IPS-18a (cell line): ENCODE results near the gene ZNF121.
"Not testable (repeated sequence)": the region's sequence is repeated elsewhere in the genome, so short reads cannot be mapped to it uniquely, and the experiment has no call there.

Experiments used
- H3K27ac ChIP-seq: one replicate; pipeline ENCODE4 v1.5.1; 2013; ENCODE audit warnings: low read length
- H3K27me3 ChIP-seq: one replicate; pipeline ENCODE4 v1.6.1; 2013; ENCODE audit warnings: mild to moderate bottlenecking, low read length; ENCODE audit not compliant: control insufficient read depth, insufficient read depth
- H3K36me3 ChIP-seq: one replicate; pipeline ENCODE4 v1.6.1; 2013; ENCODE audit warnings: low read depth, low read length; ENCODE audit not compliant: control insufficient read depth
- H3K4me1 ChIP-seq: one replicate; pipeline ENCODE4 v1.6.1; 2013; ENCODE audit warnings: low read depth, low read length; ENCODE audit not compliant: control insufficient read depth
- H3K4me3 ChIP-seq: one replicate; pipeline ENCODE4 v1.5.1; 2013; ENCODE audit warnings: low read length
- H3K9ac ChIP-seq: one replicate; pipeline ENCODE4 v1.6.1; 2013; ENCODE audit warnings: mild to moderate bottlenecking, low read length, moderate library complexity
- H3K9me3 ChIP-seq: one replicate; pipeline ENCODE4 v1.6.1; 2013; ENCODE audit warnings: low read depth, low read length; ENCODE audit not compliant: control insufficient read depth

Gene ZNF121

DNA sequence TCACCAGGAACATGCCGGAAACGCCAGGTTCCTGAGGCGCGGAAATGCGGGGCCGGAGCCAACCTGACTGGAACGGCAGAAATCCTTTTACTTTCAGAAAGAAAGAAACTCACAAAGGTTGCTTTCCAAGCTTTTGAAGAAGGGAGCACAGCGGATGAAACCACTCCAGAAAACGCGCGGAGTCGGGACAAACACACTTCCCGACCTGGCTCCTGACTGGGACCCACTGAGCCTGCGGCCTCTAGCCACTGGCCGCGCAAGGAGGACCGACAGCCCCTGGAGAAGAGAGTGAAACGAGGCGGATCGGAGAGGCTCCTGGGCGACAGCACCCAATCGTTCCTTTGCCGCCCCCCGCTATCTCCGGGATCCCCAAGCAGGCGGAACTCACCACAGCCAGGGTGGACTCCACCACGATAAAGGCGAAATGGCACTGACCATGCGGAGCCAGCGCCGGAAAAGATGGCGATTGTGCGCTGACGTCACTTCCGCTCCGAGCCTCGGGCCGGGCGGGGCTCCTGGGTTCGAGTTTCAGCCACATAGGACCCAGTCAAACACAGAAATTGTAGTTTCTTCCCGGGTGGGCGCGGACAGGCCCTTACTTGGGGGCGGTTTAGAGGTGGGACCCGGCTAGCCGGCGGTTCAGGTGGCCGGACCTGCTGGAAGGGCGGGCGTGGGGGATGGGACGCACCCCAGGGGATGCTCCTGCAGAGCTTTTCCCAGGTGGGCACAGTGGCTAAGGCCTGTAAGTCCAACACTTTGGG lies at the start of gene ZNF121:
TSS of gene ZNF121 (minus strand) at position 432 of the 761 bp plus-strand sequence. CDS start 16,407 bp downstream, outside the sequence.
- Histone ChIP-seq H3K27ac (peak within 1 kb of the TSS; percentile 94), H3K4me1 (peaks cover 20% of the 10 kb centered on the region), H3K36me3 (peaks cover 9% of the 10 kb centered on the region), H3K4me3 (peak within 1 kb of the TSS; percentile 99), H3K9ac (peak within 1 kb of the TSS; percentile 99), H3K27me3 (no peaks in the 10 kb centered on the region), H3K9me3 (no peaks in the 10 kb centered on the region)

DNA sequence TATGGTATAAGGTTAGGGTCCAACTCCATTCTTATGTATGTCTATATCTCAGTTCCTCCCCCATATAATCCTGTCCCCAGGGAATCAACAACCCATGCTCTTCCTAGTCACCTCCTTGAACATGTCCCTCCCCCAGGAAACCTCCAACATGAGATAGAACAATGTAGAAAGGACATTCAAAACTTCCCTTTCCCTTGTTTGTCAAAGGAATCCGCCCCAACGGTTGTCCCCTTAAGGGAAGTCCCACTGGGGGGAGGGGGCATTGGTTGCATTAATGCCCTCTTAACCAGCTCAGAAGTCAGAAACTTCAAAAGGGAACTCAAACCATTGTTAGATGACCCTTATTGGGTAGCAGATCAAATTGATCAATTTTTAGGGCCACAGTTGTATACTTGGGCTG lies 43.6 kb upstream of the ZNF121 start:
- Histone ChIP-seq H3K27ac (no peak overlapping the region), H3K4me1 (no peaks in the 10 kb centered on the region), H3K27me3 (no peaks in the 10 kb centered on the region), H3K9me3 (no peaks in the 10 kb centered on the region), H3K9ac (no peak overlapping the region), H3K36me3 (peaks cover 9% of the 10 kb centered on the region), H3K4me3 (no peak overlapping the region)

DNA sequence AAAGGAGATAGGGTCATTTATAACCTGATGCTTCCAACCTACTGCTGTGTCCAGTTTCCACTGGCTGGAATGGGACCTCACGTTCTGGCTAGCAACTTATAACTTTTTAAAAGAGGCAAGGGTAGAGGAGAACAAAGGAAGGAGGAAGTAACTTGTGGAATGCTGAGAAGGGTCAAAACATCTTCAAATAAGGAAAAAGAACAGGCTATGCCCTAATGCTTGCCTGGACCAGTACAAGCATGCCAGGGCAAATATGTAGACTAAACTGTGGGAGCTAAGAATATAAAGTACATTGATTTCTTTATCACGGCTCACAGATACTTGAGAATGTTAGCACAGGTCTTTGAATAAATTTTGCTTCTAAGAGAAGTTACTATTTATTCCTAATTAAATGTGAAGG lies 38.2 kb upstream of the ZNF121 start:
- Histone ChIP-seq H3K27me3 (no peaks in the 10 kb centered on the region), H3K9ac (peak overlapping the region; percentile 99), H3K9me3 (no peaks in the 10 kb centered on the region), H3K36me3 (peaks cover 16% of the 10 kb centered on the region), H3K4me1 (peaks cover 3% of the 10 kb centered on the region), H3K4me3 (peak overlapping the region; percentile 41), H3K27ac (no peak overlapping the region)

DNA sequence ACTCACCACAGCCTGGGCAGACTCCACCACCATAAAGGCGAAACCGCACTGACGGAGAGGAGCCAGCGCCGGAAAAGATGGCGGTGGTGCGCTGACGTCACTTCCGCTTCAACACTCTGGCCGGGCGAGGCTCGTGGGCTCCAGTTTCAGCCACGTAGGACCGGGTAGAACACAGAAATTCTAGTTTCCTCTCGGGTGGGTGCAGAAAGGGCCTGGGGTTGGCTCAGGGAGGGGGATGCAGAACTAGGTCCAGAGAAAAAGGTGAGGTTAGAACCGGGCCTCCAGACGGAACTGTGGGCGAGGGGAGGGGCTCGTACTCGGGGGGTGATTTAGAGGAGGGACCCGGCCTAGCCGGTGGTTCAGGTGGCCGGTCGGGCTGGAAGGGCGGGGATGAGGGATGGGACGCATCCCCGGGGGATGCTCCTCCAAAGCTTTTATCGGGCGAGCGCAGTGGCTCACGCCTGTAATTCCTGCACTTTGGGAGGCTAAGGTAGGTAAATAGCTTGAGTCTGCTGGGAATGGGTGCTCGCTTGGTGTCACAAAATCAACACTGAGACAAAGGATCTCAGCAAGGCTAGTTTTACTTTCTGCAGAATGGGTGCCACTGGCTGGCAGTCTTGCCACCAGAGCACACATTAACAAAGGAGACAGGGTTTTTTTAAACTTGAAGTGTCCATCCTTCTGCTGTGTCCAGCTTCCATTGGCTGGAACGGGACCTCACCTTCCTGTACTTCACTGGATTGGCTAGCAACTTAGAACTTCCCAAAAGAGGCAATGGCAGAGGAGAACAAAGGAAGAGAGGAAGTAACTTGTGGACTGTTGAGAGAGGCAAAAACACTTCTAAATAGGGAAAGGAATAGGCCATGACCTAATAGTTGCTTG lies 37.1 kb upstream of the ZNF121 start, which contains the start of gene ZNF561:
TSS of gene ZNF561 (minus strand) at position 77 of the 882 bp plus-strand sequence. CDS start 1,776 bp downstream, outside the sequence.
- Histone ChIP-seq H3K4me1 (peaks cover 3% of the 10 kb centered on the region), H3K9me3 (no peaks in the 10 kb centered on the region), H3K9ac (peak within 1 kb of the TSS; percentile 99), H3K27me3 (no peaks in the 10 kb centered on the region), H3K36me3 (peaks cover 26% of the 10 kb centered on the region), H3K27ac (peak within 1 kb of the TSS; percentile 100), H3K4me3 (peak within 1 kb of the TSS; percentile 99)

DNA sequence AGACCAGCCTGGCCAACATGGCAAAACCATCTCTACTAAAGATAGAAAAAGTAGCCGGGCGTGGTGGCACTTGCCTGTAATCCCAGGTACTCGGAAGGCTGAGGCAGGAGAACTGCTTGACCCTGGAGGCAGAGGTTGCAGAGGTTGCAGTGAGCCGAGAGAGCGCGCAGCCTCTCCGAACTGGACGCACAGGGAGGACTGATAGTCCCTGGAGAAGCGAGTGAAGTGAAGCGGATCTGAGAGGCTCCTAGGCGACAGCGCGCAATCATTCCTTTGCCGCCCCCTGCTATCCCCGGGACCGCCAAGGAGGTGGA lies 36.5 kb upstream of the ZNF121 start:
- H3K36me3 ChIP-seq = peaks cover 32% of the 10 kb centered on the region

DNA sequence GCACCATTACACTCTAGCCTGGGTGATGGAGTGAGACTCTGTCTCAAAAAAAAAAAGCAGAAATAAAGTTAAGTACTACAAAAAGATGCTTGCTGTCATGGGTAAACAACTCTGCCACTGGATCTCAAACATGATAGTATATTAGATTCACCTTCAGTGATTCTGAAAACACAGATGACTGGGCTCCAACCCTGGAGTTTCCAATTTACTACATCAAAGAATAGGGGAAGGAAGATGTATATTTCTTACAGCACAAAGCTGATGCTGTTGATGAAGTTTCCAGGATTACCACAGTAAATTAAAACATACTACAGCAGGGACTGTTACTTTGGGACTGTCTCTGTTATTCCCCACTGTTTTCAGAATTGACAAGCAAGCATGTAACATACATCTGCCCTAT lies 31.5 kb upstream of the ZNF121 start:
- Histone ChIP-seq H3K36me3 (peaks cover 81% of the 10 kb centered on the region), H3K27me3 (no peaks in the 10 kb centered on the region), H3K9ac (no peak overlapping the region), H3K4me3 (no peak overlapping the region), H3K4me1 (no peaks in the 10 kb centered on the region), H3K9me3 (peaks cover 9% of the 10 kb centered on the region), H3K27ac (no peak overlapping the region)

More for the DNA sequence above, 36.5 kb upstream of the ZNF121 start:
- Histone ChIP-seq H3K9ac (peak overlapping the region; percentile 99), H3K4me1 (peaks cover 3% of the 10 kb centered on the region), H3K27me3 (no peaks in the 10 kb centered on the region), H3K9me3 (no peaks in the 10 kb centered on the region), H3K4me3 (peak overlapping the region; percentile 99), H3K27ac (peak overlapping the region; percentile 100)

DNA sequence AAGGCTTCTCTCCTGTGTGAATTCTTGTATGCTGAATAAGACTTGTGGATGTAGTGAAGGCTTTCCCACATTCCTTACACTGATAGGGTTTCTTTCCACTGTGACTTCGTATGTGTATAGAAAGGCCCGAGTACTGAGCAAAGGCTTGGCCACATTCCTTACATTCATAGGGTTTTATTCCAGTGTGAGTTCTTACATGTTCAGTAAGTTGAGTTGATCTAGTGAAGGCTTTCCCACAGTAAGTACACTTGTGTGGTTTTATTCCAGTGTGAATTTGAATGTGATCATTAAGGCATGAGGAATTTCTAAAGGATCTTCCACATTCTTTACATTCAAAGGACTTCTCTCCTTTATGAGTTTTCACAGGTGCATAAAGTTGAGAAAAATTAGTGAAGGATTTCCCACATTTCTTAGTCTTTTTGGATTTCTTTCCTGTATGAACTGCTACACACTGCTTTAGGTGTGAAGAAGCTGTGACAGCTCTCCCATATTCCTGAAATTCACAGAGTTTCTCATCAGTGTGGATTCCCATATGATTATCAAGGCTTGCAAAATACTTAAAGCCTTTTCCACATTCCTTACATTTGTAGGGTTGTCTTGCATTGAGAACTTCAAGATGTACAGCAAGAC lies 26.3 kb upstream of the ZNF121 start:
- Histone ChIP-seq H3K36me3 (peaks cover 72% of the 10 kb centered on the region), H3K27me3 (no peaks in the 10 kb centered on the region), H3K9me3 (peaks cover 23% of the 10 kb centered on the region), H3K27ac (no peak overlapping the region), H3K9ac (no peak overlapping the region), H3K4me1 (no peaks in the 10 kb centered on the region), H3K4me3 (no peak overlapping the region)

DNA sequence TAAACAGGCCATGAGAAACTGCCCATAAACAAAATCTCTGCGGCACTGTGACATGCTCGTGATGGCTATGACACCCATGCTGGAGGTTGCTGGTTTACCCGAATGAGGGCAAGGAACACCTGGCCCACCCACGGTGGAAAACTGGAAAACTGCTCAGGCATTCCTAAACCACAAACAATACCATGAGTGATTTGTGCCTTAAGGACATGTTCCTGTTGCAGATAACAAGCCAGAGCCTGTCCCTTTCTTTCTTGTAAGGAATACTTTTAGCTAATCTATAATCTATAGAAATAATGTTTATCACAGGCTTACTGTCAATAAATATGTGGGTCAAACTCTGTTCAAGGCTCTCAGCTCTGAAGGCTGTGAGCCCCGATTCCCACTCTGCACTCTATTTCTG lies 24.6 kb upstream of the ZNF121 start:
- H3K4me3 ChIP-seq = no peak overlapping the region
- H3K27ac ChIP-seq = no peak overlapping the region
- peaks cover 55% of the 10 kb centered on the region for H3K36me3 ChIP-seq
- H3K4me1 ChIP-seq = no peaks in the 10 kb centered on the region
- H3K27me3 ChIP-seq = no peaks in the 10 kb centered on the region
- H3K9me3 ChIP-seq = peaks cover 23% of the 10 kb centered on the region
- H3K9ac ChIP-seq = no peak overlapping the region

DNA sequence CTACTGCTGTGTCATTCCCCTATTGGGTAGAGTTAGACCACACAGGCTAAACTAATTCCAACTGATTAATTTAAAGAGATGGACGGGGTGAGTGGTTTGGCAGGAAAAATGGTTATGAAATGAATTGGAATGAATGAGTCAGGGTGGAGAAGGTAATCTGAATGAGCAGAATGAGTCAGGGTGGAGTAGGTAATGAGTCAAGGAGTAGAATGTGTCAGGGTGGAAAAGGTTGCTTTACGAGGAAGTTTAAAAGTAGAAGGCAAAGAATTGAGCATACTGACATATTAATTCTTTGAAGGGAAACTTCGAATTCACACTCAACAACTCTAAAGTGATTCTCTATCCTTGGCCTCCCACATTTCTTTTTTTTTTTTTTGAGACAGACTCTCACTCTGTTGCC lies 12.7 kb upstream of the ZNF121 start:
- H3K27ac ChIP-seq = no peak overlapping the region
- H3K4me3 ChIP-seq = no peak overlapping the region
- H3K36me3 ChIP-seq = no peaks in the 10 kb centered on the region
- no peaks in the 10 kb centered on the region for H3K9me3 ChIP-seq
- H3K4me1 ChIP-seq = no peaks in the 10 kb centered on the region
- no peaks in the 10 kb centered on the region for H3K27me3 ChIP-seq
- no peak overlapping the region for H3K9ac ChIP-seq

DNA sequence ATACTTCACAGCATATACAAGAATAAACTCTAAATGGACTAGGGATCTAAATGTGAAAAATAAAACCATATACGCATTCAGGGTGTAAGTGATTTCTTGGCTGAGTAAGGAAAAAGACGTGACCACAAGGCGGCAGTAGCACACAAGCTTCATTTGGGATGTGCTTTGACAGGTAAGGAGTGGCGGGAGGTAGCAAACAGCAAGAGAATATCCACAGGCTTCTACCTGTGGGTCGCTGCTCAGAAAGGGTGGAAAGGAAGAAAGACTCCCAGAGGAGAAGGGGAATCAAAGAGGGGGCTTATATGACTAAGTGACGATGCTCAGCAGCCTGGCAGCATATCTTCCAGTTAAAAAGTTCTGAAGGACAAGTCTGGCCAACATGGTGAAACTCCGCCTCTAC lies 2.5 kb upstream of the ZNF121 start:
- Histone ChIP-seq H3K9me3 (no peaks in the 10 kb centered on the region), H3K4me1 (peaks cover 16% of the 10 kb centered on the region), H3K36me3 (peaks cover 2% of the 10 kb centered on the region), H3K27me3 (no peaks in the 10 kb centered on the region), H3K27ac (no peak overlapping the region), H3K4me3 (no peak overlapping the region), H3K9ac (no peak overlapping the region)

DNA sequence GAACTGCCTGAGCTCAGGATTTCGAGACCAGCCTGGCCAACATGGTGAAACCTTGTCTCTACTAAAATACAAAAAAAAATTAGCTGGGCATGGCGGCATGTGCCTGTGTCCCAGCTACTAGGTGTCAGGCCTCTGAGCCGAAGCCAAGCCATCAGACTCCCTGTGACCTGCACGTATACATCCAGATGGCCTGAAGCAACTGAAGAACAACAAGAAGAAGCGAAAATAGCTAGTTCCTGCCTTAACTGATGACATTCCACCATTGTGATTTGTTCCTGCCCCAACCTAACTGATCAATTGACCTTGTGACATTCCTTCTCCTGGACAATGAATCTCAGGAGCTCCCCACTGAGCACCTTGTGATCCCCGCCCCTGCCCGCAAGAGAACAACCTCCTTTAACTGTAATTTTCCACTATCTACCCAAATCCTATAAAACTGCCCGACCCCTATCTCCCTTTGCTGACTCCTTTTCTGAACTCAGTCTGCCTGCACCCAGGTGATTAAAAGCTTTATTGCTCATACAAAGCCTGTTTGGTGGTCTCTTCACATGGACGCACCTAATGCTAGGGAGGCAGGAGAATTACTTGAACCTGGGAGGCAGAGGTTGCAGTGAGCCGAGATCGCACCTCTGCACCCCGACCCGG lies 2.1 kb downstream of the ZNF121 start:
- peak overlapping the region; percentile 59 for H3K27ac ChIP-seq
- not testable (repeated sequence) for H3K9me3 ChIP-seq, H3K27me3 ChIP-seq
- peak overlapping the region; percentile 99 for H3K4me3 ChIP-seq
- peak overlapping the region; percentile 54 for H3K9ac ChIP-seq
- H3K4me1 ChIP-seq = peaks cover 17% of the 10 kb centered on the region
- H3K36me3 ChIP-seq = peaks cover 18% of the 10 kb centered on the region
